Measurements from ENCODE around the gene IL17B. TPM values are rescaled to one million over a fixed set of nuclear protein-coding genes. Genes with fewer than 3 reads are reported as not detected.

The IL17B gene
- total and polyA plus RNA-seq, 2 experiments from 2014 or later, result not detected

DNA sequence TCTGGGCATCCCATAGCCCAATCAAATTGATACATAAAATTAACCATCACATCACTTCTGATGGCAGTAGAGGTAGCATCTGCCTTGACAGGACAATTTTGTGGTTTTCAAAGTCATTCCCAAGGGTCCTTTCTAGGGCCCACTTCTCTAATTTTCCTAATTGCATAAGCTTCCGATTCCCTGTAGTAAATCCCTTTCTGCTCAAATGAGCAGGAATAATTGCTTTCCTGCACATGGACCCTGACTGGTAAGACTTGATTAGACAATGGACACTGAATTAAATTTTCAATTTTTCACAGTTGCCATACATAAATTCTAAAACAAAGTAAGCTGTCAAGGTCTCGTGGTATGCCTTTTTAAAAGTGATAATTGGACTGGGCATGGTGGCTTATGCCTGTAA, 22.0 kb upstream of the IL17B start:
- TF ChIP-seq NANOG (IDR thresholded peaks at IDR 0.05; ENCODE audit: borderline replicate concordance), result no peak
- TF ChIP-seq ZNF331 (CRISPR knock-in tag; IDR thresholded peaks at IDR 0.05; ENCODE audit: low read depth), result no peak
- no peak for TF ChIP-seq CREB1 (CRISPR knock-in tag; IDR thresholded peaks at IDR 0.05; ENCODE audit: low read depth)
- TF ChIP-seq, protein P1, sequence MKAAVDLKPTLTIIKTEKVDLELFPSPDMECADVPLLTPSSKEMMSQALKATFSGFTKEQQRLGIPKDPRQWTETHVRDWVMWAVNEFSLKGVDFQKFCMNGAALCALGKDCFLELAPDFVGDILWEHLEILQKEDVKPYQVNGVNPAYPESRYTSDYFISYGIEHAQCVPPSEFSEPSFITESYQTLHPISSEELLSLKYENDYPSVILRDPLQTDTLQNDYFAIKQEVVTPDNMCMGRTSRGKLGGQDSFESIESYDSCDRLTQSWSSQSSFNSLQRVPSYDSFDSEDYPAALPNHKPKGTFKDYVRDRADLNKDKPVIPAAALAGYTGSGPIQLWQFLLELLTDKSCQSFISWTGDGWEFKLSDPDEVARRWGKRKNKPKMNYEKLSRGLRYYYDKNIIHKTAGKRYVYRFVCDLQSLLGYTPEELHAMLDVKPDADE (IDR thresholded peaks at IDR 0.05), result no peak
- no peak for TF ChIP-seq EZH2phosphoT487 (IDR thresholded peaks at IDR 0.05; ENCODE audit: unreplicated experiment)
- Histone ChIP-seq H3K4me2 (no peak overlapping the region), H3K4me3 (no peak overlapping the region), H3K36me3 (ENCODE audit: insufficient read depth) (no peaks in the 10 kb centered on the region), H3K9me2 (ENCODE audit: insufficient read depth) (no peaks in the 10 kb centered on the region), H3K79me2 (replicated peaks; ENCODE audit: insufficient read depth) (no peaks in the 10 kb centered on the region), H3K27me3 (ENCODE audit: insufficient read depth) (no peaks in the 10 kb centered on the region), H3F3A (replicated peaks; ENCODE audit: low read depth) (no peaks in the 10 kb centered on the region), H4K20me1 (replicated peaks; ENCODE audit: insufficient read depth) (no peaks in the 10 kb centered on the region), H3K27ac (ENCODE audit: low read depth) (no peak overlapping the region), H3K4me1 (ENCODE audit: insufficient read depth) (no peaks in the 10 kb centered on the region), H2AFZ (no peak overlapping the region)
- DNase-seq (ENCODE audit: low spot score) (no peak), ATAC-seq (no peak)
- peaks cover 17% of the 10 kb centered on the region for H3K4me1 Mint-ChIP-seq
- peaks cover 3% of the 10 kb centered on the region for H3K27me3 Mint-ChIP-seq (ENCODE audit: insufficient read depth, low read depth, poor library complexity)
- no peaks in the 10 kb centered on the region for H3K9me3 Mint-ChIP-seq
- H3K4me3 Mint-ChIP-seq, result no peak overlapping the region
- no peak overlapping the region for H3K27ac Mint-ChIP-seq
- no peaks in the 10 kb centered on the region; the same call in 2 of the 3 replicates for H3K36me3 Mint-ChIP-seq (ENCODE audit: low read depth)

DNA sequence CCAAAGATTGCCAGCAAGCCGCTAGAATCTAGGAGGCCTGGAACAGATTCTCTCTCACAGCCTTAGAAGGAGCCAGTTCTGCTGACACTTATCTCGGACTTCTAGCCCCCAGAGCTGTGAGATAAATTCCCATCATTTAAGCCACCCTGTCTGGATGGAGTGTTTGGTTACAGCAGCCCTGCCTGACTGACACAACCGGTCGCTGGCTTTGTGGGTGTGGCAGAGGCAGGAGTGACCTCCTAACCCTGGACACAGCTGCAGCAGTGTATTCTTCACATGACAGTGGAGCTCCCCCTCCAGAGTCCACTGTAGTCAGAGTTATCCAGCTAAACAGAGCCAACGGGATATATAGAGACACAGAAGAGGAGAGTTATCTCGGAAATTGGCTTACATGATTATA, 21.2 kb upstream of the IL17B start:
- Histone ChIP-seq H3K79me2 (replicated peaks; ENCODE audit: insufficient read depth) (no peaks in the 10 kb centered on the region), H4K20me1 (replicated peaks; ENCODE audit: insufficient read depth) (no peaks in the 10 kb centered on the region), H2AFZ (no peak overlapping the region), H3F3A (replicated peaks; ENCODE audit: low read depth) (no peaks in the 10 kb centered on the region), H3K27ac (ENCODE audit: low read depth) (no peak overlapping the region), H3K27me3 (ENCODE audit: insufficient read depth) (no peaks in the 10 kb centered on the region), H3K4me1 (ENCODE audit: insufficient read depth) (no peaks in the 10 kb centered on the region), H3K4me2 (no peak overlapping the region), H3K9me2 (ENCODE audit: insufficient read depth) (no peaks in the 10 kb centered on the region), H3K4me3 (no peak overlapping the region), H3K36me3 (ENCODE audit: insufficient read depth) (no peaks in the 10 kb centered on the region)
- Mint-ChIP-seq H3K27ac (no peak overlapping the region), H3K4me3 (no peak overlapping the region), H3K27me3 (ENCODE audit: insufficient read depth, low read depth, poor library complexity) (peaks cover 3% of the 10 kb centered on the region), H3K9me3 (no peaks in the 10 kb centered on the region), H3K36me3 (ENCODE audit: low read depth) (no peaks in the 10 kb centered on the region; the same call in 2 of the 3 replicates), H3K4me1 (peaks cover 12% of the 10 kb centered on the region; the same call in 2 of the 3 replicates)
- no peak for DNase-seq (ENCODE audit: low spot score)
- no peak for ATAC-seq
- TF ChIP-seq POLR2AphosphoS5 (IDR thresholded peaks at IDR 0.05; ENCODE audit: low read depth) (no peak), JUNB (IDR thresholded peaks at IDR 0.05; ENCODE audit: unreplicated experiment) (no peak), STAT1 (IDR thresholded peaks at IDR 0.05; ENCODE audit: unreplicated experiment) (no peak), NANOG (IDR thresholded peaks at IDR 0.05; ENCODE audit: borderline replicate concordance) (no peak), EZH2phosphoT487 (IDR thresholded peaks at IDR 0.05; ENCODE audit: unreplicated experiment) (no peak)
- TF ChIP-seq, protein P2, sequence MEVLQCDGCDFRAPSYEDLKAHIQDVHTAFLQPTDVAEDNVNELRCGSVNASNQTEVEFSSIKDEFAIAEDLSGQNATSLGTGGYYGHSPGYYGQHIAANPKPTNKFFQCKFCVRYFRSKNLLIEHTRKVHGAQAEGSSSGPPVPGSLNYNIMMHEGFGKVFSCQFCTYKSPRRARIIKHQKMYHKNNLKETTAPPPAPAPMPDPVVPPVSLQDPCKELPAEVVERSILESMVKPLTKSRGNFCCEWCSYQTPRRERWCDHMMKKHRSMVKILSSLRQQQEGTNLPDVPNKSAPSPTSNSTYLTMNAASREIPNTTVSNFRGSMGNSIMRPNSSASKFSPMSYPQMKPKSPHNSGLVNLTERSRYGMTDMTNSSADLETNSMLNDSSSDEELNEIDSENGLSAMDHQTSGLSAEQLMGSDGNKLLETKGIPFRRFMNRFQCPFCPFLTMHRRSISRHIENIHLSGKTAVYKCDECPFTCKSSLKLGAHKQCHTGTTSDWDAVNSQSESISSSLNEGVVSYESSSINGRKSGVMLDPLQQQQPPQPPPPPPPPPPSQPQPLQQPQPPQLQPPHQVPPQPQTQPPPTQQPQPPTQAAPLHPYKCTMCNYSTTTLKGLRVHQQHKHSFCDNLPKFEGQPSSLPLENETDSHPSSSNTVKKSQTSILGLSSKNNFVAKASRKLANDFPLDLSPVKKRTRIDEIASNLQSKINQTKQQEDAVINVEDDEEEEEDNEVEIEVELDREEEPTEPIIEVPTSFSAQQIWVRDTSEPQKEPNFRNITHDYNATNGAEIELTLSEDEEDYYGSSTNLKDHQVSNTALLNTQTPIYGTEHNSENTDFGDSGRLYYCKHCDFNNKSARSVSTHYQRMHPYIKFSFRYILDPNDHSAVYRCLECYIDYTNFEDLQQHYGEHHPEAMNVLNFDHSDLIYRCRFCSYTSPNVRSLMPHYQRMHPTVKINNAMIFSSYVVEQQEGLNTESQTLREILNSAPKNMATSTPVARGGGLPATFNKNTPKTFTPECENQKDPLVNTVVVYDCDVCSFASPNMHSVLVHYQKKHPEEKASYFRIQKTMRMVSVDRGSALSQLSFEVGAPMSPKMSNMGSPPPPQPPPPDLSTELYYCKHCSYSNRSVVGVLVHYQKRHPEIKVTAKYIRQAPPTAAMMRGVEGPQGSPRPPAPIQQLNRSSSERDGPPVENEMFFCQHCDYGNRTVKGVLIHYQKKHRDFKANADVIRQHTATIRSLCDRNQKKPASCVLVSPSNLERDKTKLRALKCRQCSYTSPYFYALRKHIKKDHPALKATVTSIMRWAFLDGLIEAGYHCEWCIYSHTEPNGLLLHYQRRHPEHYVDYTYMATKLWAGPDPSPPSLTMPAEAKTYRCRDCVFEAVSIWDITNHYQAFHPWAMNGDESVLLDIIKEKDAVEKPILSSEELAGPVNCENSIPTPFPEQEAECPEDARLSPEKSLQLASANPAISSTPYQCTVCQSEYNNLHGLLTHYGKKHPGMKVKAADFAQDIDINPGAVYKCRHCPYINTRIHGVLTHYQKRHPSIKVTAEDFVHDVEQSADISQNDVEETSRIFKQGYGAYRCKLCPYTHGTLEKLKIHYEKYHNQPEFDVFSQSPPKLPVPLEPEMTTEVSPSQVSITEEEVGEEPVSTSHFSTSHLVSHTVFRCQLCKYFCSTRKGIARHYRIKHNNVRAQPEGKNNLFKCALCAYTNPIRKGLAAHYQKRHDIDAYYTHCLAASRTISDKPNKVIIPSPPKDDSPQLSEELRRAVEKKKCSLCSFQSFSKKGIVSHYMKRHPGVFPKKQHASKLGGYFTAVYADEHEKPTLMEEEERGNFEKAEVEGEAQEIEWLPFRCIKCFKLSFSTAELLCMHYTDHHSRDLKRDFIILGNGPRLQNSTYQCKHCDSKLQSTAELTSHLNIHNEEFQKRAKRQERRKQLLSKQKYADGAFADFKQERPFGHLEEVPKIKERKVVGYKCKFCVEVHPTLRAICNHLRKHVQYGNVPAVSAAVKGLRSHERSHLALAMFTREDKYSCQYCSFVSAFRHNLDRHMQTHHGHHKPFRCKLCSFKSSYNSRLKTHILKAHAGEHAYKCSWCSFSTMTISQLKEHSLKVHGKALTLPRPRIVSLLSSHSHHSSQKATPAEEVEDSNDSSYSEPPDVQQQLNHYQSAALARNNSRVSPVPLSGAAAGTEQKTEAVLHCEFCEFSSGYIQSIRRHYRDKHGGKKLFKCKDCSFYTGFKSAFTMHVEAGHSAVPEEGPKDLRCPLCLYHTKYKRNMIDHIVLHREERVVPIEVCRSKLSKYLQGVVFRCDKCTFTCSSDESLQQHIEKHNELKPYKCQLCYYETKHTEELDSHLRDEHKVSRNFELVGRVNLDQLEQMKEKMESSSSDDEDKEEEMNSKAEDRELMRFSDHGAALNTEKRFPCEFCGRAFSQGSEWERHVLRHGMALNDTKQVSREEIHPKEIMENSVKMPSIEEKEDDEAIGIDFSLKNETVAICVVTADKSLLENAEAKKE (CRISPR knock-in tag; IDR thresholded peaks at IDR 0.05), result no peak
- TF ChIP-seq, protein P3, sequence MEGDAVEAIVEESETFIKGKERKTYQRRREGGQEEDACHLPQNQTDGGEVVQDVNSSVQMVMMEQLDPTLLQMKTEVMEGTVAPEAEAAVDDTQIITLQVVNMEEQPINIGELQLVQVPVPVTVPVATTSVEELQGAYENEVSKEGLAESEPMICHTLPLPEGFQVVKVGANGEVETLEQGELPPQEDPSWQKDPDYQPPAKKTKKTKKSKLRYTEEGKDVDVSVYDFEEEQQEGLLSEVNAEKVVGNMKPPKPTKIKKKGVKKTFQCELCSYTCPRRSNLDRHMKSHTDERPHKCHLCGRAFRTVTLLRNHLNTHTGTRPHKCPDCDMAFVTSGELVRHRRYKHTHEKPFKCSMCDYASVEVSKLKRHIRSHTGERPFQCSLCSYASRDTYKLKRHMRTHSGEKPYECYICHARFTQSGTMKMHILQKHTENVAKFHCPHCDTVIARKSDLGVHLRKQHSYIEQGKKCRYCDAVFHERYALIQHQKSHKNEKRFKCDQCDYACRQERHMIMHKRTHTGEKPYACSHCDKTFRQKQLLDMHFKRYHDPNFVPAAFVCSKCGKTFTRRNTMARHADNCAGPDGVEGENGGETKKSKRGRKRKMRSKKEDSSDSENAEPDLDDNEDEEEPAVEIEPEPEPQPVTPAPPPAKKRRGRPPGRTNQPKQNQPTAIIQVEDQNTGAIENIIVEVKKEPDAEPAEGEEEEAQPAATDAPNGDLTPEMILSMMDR (conservative IDR thresholded peaks at IDR 0.05; ENCODE audit: low read depth in 2 of 2), result no peak

Data from GM23338 (cell line).